Fibroblast of villous mesenchyme (primary cell): ENCODE measurements around the gene NCKAP5. TPM values are rescaled to one million over a fixed set of nuclear protein-coding genes. Genes with fewer than 3 reads are reported as not detected.

Source experiments
- DNase-seq: peaks from one replicate; pipeline ENCODE4 v3.0.0-alpha.2; 2010; ENCODE audit warnings: low read depth
- H3K4me3 ChIP-seq: 2 replicates; pipeline ENCODE4 v1.5.1; 2011; ENCODE audit warnings: low read depth, mild to moderate bottlenecking, low read length
- total RNA-seq: library from RNA; depleted of rRNA; stranded (reverse); fragments of >200 nt; gene quantifications from 2 replicates; pipeline ENCODE4 v1.2.3, GENCODE V29; 2012
- TF ChIP-seq, protein P1 (sequence below): IDR thresholded peaks from 2 replicates; pipeline ENCODE4 v1.5.1; 2012; ENCODE audit warnings: low read depth, mild to moderate bottlenecking, low read length; ENCODE audit not compliant: insufficient read depth

Gene NCKAP5
- total RNA-seq, 1 donor, result 47.9 TPM

DNA sequence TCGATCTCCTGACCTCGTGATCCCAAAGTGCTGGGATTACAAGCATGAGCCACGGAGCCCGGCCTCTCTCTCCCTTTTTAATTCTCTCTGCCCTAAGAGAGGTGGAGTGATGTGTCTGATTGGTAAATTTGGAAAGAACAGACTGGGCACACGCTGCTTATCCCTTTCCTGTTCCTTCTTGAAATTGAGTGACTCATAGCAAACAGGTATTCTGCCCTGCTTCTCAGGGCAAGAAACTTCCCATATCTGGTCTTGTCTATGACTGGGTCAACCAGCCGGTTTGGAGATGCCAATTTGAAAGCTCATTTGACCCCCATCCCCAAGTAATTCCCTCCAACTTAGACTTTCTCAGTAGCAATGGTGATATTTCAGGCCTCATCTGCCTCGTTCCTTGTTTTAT, 913.3 kb downstream of the NCKAP5 start:
- no peak for DNase-seq
- H3K4me3 ChIP-seq, result no peak overlapping the region
- TF ChIP-seq, protein P1, sequence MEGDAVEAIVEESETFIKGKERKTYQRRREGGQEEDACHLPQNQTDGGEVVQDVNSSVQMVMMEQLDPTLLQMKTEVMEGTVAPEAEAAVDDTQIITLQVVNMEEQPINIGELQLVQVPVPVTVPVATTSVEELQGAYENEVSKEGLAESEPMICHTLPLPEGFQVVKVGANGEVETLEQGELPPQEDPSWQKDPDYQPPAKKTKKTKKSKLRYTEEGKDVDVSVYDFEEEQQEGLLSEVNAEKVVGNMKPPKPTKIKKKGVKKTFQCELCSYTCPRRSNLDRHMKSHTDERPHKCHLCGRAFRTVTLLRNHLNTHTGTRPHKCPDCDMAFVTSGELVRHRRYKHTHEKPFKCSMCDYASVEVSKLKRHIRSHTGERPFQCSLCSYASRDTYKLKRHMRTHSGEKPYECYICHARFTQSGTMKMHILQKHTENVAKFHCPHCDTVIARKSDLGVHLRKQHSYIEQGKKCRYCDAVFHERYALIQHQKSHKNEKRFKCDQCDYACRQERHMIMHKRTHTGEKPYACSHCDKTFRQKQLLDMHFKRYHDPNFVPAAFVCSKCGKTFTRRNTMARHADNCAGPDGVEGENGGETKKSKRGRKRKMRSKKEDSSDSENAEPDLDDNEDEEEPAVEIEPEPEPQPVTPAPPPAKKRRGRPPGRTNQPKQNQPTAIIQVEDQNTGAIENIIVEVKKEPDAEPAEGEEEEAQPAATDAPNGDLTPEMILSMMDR, result no peak

DNA sequence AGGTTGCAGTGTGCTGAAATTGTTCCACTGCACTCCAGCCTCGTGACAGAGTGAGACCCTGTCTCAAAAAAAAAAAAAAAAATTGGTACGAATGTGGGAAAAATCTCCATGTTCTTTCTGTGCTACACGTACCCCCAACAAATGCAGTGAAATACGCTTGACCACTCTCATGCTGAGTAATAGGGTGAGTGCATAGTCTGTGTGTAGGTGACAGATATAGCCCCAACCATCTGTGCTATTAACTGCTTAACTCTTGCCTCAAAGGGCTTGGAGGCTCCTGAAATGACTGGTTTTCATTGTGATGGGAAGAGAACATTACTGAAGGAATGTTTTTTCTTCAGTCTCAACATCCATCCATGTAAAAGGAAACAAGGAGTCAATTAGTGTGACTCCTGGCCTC, 913.9 kb downstream of the NCKAP5 start:
- TF ChIP-seq, protein P1, result no peak
- no peak for DNase-seq
- H3K4me3 ChIP-seq, result no peak overlapping the region

DNA sequence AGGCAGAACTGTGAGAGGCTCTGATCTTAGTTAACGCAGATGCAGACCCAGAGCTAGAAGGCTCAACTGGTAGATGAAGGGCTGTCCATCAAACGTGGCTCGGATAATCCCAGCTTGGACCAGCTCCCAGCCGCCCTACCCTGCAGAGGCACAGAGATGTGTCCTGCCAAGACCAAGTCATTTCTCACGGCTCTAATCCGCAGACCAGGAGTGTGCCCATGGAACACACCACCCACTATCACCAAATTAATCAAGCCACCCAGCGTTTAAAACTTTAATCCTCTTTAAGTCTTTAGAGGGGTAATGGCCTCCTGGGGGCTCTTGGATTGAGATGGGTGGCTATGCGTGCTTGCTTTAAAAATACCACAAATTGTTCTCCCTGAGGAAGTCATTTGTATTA, 915.8 kb downstream of the NCKAP5 start:
- TF ChIP-seq, protein P1, result no peak
- DNase-seq, result no peak
- no peak overlapping the region for H3K4me3 ChIP-seq

DNA sequence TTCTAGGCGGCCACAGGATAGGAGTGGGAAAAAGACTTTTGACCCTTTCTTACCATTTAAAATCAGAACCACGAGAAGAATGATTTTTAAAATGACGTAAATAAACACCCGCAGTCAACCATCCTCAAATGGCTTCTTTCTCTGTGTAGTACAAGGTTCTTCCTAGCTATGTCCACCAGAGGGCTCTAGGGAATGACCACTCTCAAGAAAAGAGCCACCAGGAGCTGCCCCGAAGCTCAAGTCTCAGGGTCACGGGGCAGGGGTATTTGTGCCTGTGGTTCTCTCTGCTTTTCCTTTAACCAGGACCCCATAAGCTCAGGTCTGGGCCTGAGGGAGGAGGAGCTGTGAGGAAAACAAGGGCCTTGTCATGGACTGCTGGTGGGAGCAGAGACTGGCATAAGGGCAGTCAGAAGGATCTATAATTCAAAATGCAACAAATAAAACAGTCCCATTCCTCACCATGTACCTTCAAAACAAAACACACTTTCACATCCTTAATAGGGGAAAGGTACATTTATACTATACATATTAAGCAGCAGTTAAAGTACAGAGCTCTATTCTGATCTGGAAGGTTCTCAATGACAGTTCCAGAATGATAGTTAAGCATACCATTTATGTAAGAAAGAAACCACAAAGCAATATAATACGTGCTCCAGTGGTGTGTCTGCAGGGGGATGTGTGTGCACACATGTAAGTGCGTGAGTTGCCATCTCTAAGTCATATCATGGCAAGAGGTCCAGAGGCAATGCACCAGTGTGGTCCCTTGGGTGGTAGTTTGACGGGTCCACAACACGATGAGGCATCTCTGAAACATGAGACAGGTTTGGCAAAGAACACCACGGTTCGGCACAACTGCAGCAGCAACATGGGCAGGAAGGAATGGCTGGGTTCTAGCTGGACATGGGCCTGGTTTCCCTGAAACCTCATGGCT, 916.9 kb downstream of the NCKAP5 start:
- no peak overlapping the region for H3K4me3 ChIP-seq
- no peak for DNase-seq
- TF ChIP-seq, protein P1, result peak; percentile 46

DNA sequence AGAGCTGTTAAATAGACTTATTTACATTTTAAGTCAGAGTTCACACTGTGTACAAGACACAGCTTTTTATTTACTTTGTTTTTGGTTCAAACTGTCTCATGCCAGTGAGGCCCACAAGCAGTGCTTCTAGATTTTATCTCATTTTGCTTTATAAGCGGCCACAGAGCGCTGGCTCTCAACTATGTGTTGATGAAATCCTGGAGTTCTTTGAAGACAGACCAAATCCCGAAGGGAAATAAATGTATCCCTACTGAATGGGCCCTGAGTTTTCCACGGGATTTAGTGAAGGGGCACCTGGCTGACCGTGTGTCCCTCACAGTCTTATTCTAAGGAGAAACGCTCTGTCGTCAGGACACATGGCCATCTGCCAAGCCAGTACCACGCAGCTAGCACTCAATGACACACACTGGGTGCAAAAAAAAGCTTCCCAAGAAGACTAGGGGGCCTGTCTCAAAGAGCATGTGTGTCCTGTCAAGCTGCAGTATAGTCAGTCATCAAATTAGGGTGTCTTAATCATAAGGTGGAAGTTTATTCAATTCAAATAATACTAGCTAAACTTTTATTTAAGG, 921.6 kb downstream of the NCKAP5 start:
- TF ChIP-seq, protein P1, result no peak
- no peak for DNase-seq
- no peak overlapping the region for H3K4me3 ChIP-seq

DNA sequence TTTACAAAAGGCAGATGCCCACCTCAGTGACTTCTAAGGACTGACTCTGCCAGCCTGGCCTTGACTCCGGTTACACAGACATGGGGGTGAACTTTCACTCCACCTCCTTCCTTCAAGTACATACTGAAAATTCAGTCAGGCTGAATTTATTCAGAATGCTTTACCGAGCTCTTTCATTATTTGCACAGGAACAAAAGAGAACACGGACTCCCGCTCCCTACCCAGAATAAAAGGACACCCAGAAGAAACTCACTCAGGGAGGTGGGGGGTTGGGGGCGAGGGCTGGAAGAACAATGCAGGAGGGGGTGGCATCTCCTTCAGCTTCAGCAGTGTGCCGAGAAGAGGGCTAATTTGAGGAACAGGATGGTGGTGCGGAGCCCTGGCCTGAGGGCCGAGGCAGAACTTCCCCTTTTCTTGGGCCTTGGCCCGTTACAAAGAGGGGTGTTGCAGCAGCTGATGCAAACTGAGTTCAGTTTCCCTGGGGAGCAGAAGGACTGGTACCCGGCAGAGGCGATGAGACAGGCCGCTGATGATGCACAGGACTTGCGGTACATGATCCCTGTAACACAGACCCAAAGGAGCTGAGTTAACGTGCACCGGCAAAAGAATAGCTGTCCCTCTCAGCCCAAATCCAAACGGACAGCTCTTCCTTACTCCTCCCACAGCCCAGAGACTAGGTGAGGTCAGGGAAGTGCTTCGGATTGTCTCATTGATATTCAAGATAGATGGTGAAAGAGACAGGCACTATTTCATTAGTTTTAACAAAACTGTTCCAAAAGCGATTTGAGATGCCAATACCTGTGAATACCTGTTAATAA, 922.3 kb downstream of the NCKAP5 start:
- TF ChIP-seq, protein P1, result no peak
- H3K4me3 ChIP-seq, result no peak overlapping the region
- DNase-seq, result no peak
